GM18520 (cell line): ENCODE data around the gene WASF2.
A peak's percentile ranks its signal among the peaks of the same experiment; 100 is the strongest.
"Not testable (repeated sequence)": the region's sequence is repeated elsewhere in the genome, so short reads cannot be mapped to it uniquely, and the experiment has no call there.

Source experiments
- ATAC-seq: cut with Tn5 transposase; IDR thresholded peaks from one replicate; pipeline ENCODE4 v1.9.1; 2021; ENCODE audit not compliant: unreplicated experiment

The WASF2 gene

GRCh38 chr1:27427816-27428315 is 62.1 kb downstream of the WASF2 start:
- no peak for ATAC-seq

- ATAC-seq: no peak
These were observed 62.6 kb downstream of the WASF2 start for GRCh38 chr1:27427329-27427728.

GRCh38 chr1:27423709-27424108 is 66.3 kb downstream of the WASF2 start:
- no peak for ATAC-seq

- peak; percentile 59 for ATAC-seq
These were observed 71.4 kb downstream of the WASF2 start for GRCh38 chr1:27418326-27419185.

- ATAC-seq: no peak
These were observed 72.3 kb downstream of the WASF2 start for GRCh38 chr1:27417713-27418112.

- peak; percentile 37 for ATAC-seq
These were observed 73.4 kb downstream of the WASF2 start for GRCh38 chr1:27416387-27417111.

GRCh38 chr1:27414091-27414490 is 75.9 kb downstream of the WASF2 start:
- no peak for ATAC-seq

GRCh38 chr1:27413004-27413403 is 77.0 kb downstream of the WASF2 start:
- no peak for ATAC-seq

GRCh38 chr1:27412502-27412901 is 77.5 kb downstream of the WASF2 start:
- no peak for ATAC-seq

GRCh38 chr1:27410709-27411108 is 79.3 kb downstream of the WASF2 start:
- ATAC-seq: no peak

- no peak for ATAC-seq
These were observed 80.3 kb downstream of the WASF2 start for GRCh38 chr1:27409669-27410068.

- no peak for ATAC-seq
These were observed 81.8 kb downstream of the WASF2 start for GRCh38 chr1:27408151-27408550.

GRCh38 chr1:27406791-27407190 is 83.2 kb downstream of the WASF2 start:
- ATAC-seq: not testable (repeated sequence)

GRCh38 chr1:27406362-27406680 is 83.6 kb downstream of the WASF2 start:
- no peak for ATAC-seq

GRCh38 chr1:27405598-27406361 is 84.2 kb downstream of the WASF2 start:
- not testable (repeated sequence) for ATAC-seq

GRCh38 chr1:27405074-27405473 is 84.9 kb downstream of the WASF2 start:
- no peak for ATAC-seq

- no peak for ATAC-seq
These were observed 86.0 kb downstream of the WASF2 start for GRCh38 chr1:27403931-27404330.

- ATAC-seq: no peak
These were observed 86.8 kb downstream of the WASF2 start for GRCh38 chr1:27403065-27403726.

GRCh38 chr1:27402349-27402754 is 87.6 kb downstream of the WASF2 start:
- no peak for ATAC-seq

GRCh38 chr1:27400963-27401341 is 89.0 kb downstream of the WASF2 start:
- no peak for ATAC-seq
